ENCODE measurements around the gene GALNT18. TPM values are rescaled to one million over a fixed set of nuclear protein-coding genes. Genes with fewer than 3 reads are reported as not detected.

The GALNT18 gene
- total RNA-seq, 3 donors from 2014 or later = 2.2 to 3.4 (median 3.3) TPM

- peaks cover 4% of the 10 kb centered on the region for H3K9me3 Mint-ChIP-seq
- no peak for ATAC-seq
- H3K27me3 Mint-ChIP-seq (ENCODE audit: low read depth) = peaks cover 4% of the 10 kb centered on the region
- no peak overlapping the region for H3K4me3 Mint-ChIP-seq
- DNase-seq = no peak
- H3K36me3 Mint-ChIP-seq (ENCODE audit: insufficient read depth) = no peaks in the 10 kb centered on the region
- H3K4me1 Mint-ChIP-seq (ENCODE audit: low read depth) = no peaks in the 10 kb centered on the region
Observed at GRCh38 chr11:11531131-11531908, 90.5 kb downstream of the GALNT18 start.

DNA sequence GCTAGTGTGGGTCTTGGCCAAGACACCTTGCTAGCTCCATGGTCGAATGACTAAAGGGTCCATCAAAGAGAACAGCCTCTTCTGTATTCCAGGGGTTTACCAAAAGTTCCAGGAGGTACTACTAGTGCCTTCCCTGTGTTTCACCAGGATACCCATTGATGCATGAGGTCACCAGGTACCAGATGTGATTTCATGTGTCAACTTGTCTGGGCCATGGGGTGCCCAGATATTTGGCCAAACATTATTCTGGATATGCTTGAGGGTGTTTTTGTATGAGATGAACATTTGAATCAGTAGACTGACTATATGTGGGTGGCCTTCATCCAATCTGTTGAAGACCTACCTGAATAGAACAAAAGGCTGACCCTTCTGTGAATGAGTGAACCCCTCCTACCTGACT, 92.8 kb downstream of the GALNT18 start:
- ATAC-seq (no peak), DNase-seq (no peak)
- peaks cover 4% of the 10 kb centered on the region for H3K9me3 Mint-ChIP-seq
- no peaks in the 10 kb centered on the region for H3K4me1 Mint-ChIP-seq (ENCODE audit: low read depth)
- no peaks in the 10 kb centered on the region for H3K27me3 Mint-ChIP-seq (ENCODE audit: low read depth)
- no peaks in the 10 kb centered on the region for H3K36me3 Mint-ChIP-seq (ENCODE audit: insufficient read depth)
- no peak overlapping the region for H3K4me3 Mint-ChIP-seq

DNA sequence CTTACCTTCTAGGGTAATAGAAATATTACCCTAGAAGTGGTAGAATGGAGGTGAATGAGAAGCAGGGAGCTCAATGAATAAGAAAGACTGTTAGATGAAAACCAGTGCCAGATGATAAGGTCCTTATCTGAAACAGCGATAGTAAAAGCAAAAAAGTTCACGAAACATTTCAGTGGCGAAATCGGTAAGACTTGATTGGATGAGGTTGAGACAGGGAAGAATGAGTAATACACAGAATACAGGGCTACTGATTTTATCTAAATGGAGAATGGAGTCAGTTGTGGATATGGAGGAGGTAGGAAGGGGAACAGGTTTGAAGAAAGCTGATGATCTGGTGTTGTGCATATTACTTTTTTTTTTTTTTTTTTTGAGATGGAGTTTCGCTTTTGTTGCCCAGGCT, 96.5 kb downstream of the GALNT18 start:
- Mint-ChIP-seq H3K4me1 (ENCODE audit: low read depth) (no peaks in the 10 kb centered on the region), H3K9me3 (peaks cover 4% of the 10 kb centered on the region), H3K36me3 (ENCODE audit: insufficient read depth) (no peaks in the 10 kb centered on the region), H3K4me3 (no peak overlapping the region), H3K27me3 (ENCODE audit: low read depth) (no peaks in the 10 kb centered on the region)
- DNase-seq (no peak), ATAC-seq (no peak)

DNA sequence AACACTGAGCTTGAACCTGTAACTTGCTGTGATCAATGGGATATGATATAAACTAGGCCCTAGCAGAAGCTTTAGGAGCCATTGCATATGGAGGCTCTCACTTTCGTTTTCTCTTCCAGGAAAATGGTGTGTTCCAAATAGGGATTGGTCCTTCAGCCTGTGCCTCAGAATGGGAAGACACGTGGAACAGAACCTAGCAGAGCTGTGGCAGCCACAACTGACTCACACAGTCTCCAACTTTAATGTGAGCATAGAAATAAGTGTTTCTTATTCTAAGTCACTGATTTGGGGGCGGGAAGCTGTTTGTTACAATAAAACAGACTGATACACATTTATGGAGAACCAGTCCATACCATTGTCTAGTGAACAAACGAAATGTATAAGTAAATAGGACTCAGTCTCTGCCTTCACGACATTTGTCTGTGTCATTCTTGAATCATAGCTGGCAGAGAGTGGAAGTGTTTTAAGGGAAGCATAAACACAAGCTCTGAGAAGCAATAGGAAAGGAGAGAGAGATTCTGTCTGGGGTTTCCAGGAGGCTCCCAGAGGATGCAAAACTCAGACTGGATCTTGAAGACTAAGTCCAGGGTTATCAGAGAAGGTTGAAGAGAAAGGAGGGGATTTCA, 97.3 kb downstream of the GALNT18 start:
- Mint-ChIP-seq H3K36me3 (ENCODE audit: insufficient read depth) (no peaks in the 10 kb centered on the region), H3K9me3 (peaks cover 4% of the 10 kb centered on the region), H3K4me1 (ENCODE audit: low read depth) (no peaks in the 10 kb centered on the region), H3K4me3 (no peak overlapping the region), H3K27me3 (ENCODE audit: low read depth) (no peaks in the 10 kb centered on the region)
- no peak for DNase-seq
- no peak for ATAC-seq

- H3K4me1 Mint-ChIP-seq (ENCODE audit: low read depth) = no peaks in the 10 kb centered on the region
- H3K9me3 Mint-ChIP-seq = no peaks in the 10 kb centered on the region
- no peak overlapping the region for H3K4me3 Mint-ChIP-seq
- ATAC-seq (no peak), DNase-seq (no peak)
- H3K36me3 Mint-ChIP-seq (ENCODE audit: insufficient read depth) = no peaks in the 10 kb centered on the region
- no peaks in the 10 kb centered on the region for H3K27me3 Mint-ChIP-seq (ENCODE audit: low read depth)
Observed at GRCh38 chr11:11522591-11522990, 99.2 kb downstream of the GALNT18 start.

- Mint-ChIP-seq H3K4me3 (no peak overlapping the region), H3K9me3 (no peaks in the 10 kb centered on the region), H3K36me3 (ENCODE audit: insufficient read depth) (no peaks in the 10 kb centered on the region), H3K4me1 (ENCODE audit: low read depth) (no peaks in the 10 kb centered on the region), H3K27me3 (ENCODE audit: low read depth) (no peaks in the 10 kb centered on the region)
- DNase-seq (no peak), ATAC-seq (no peak)
Observed at GRCh38 chr11:11521306-11522002, 100.4 kb downstream of the GALNT18 start.

GRCh38 chr11:11520231-11521015, 101.4 kb downstream of the GALNT18 start:
- ATAC-seq (no peak), DNase-seq (no peak)
- Mint-ChIP-seq H3K4me1 (ENCODE audit: low read depth) (no peaks in the 10 kb centered on the region), H3K27me3 (ENCODE audit: low read depth) (no peaks in the 10 kb centered on the region), H3K4me3 (no peak overlapping the region), H3K9me3 (no peaks in the 10 kb centered on the region), H3K36me3 (ENCODE audit: insufficient read depth) (no peaks in the 10 kb centered on the region)

DNA sequence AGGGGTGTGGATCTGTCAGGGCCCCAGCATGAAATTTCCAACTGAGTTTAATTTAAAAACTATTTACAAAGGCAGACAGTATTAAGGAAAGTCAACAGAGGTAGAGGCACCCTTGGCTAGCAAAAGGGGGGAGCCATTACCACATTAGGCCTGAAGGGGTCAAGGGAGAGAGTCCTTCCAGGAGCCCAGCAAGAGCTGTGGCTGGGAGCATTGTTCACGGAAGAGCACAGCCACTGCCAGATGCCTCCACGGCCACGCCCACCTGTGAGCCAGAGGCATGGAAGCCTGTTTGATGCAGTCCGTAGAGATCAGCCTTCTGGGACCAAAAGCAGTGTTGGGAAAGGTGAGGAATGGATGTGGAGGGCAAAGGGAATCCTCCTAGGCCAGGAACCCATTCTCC, 102.6 kb downstream of the GALNT18 start:
- Mint-ChIP-seq H3K4me1 (ENCODE audit: low read depth) (no peaks in the 10 kb centered on the region), H3K9me3 (no peaks in the 10 kb centered on the region), H3K36me3 (ENCODE audit: insufficient read depth) (no peaks in the 10 kb centered on the region), H3K27me3 (ENCODE audit: low read depth) (no peaks in the 10 kb centered on the region), H3K4me3 (no peak overlapping the region)
- DNase-seq (no peak), ATAC-seq (no peak)

GRCh38 chr11:11514246-11514645, 107.6 kb downstream of the GALNT18 start:
- no peak for ATAC-seq
- no peak overlapping the region for H3K4me3 Mint-ChIP-seq
- no peak for DNase-seq
- H3K36me3 Mint-ChIP-seq (ENCODE audit: insufficient read depth) = no peaks in the 10 kb centered on the region
- no peaks in the 10 kb centered on the region for H3K4me1 Mint-ChIP-seq (ENCODE audit: low read depth)
- H3K9me3 Mint-ChIP-seq = no peaks in the 10 kb centered on the region
- H3K27me3 Mint-ChIP-seq (ENCODE audit: low read depth) = no peaks in the 10 kb centered on the region

- H3K9me3 Mint-ChIP-seq = no peaks in the 10 kb centered on the region
- ATAC-seq = no peak
- H3K4me1 Mint-ChIP-seq (ENCODE audit: low read depth) = no peaks in the 10 kb centered on the region
Observed at GRCh38 chr11:11513422-11513821, 108.4 kb downstream of the GALNT18 start.

GRCh38 chr11:11512929-11513328, 108.9 kb downstream of the GALNT18 start:
- no peaks in the 10 kb centered on the region for H3K4me1 Mint-ChIP-seq (ENCODE audit: low read depth)

More at GRCh38 chr11:11513422-11513821, 108.4 kb downstream of the GALNT18 start:
- H3K36me3 Mint-ChIP-seq (ENCODE audit: insufficient read depth) = no peaks in the 10 kb centered on the region
- no peak overlapping the region for H3K4me3 Mint-ChIP-seq
- no peaks in the 10 kb centered on the region for H3K27me3 Mint-ChIP-seq (ENCODE audit: low read depth)
- no peak for DNase-seq

DNA sequence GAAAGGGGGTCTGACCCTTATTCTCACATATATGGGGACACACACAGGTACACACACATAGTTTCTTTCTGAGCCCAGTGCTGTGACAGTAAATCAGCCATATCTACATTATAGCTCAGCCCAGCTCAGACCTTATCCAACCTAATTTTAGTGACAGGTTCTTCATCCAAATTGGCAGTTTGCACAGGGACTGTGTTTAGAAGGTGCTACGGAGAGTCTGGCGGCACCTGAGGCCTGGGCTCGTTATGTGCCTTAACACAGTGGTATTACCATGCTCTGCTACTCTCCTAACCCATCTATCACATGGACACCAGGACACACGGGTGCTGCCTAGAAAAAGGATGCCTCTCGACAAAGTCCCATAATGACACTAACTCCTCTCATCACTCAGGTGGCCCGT, 109.3 kb downstream of the GALNT18 start:
- H3K4me1 Mint-ChIP-seq (ENCODE audit: low read depth) = no peaks in the 10 kb centered on the region
- no peak overlapping the region for H3K4me3 Mint-ChIP-seq
- DNase-seq (no peak), ATAC-seq (no peak)
- no peaks in the 10 kb centered on the region for H3K27me3 Mint-ChIP-seq (ENCODE audit: low read depth)
- H3K36me3 Mint-ChIP-seq (ENCODE audit: insufficient read depth) = no peaks in the 10 kb centered on the region
- no peaks in the 10 kb centered on the region for H3K9me3 Mint-ChIP-seq

More at GRCh38 chr11:11512929-11513328, 108.9 kb downstream of the GALNT18 start:
- no peaks in the 10 kb centered on the region for H3K9me3 Mint-ChIP-seq
- ATAC-seq = no peak
- H3K27me3 Mint-ChIP-seq (ENCODE audit: low read depth) = no peaks in the 10 kb centered on the region
- DNase-seq = no peak
- H3K36me3 Mint-ChIP-seq (ENCODE audit: insufficient read depth) = no peaks in the 10 kb centered on the region
- H3K4me3 Mint-ChIP-seq = no peak overlapping the region

DNA sequence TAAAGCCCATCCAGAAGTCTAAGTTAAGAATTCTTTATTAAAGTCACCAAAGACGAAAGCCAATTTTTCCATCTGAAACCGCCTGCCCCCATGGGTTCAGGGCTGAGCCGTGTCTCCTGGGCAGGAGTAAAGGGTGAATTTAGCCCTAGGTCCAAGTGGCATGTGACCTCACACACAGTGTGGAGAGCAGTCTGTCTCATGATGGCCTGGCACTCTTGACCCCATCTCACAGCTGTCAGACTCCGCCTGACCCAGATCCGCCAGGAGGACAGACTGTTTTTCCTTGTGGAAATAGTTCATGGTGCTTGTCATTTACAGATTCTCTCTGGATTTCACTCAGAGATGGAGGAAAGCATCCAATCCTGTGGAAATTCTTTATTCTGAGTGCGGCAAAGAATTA, 109.7 kb downstream of the GALNT18 start:
- H3K4me3 Mint-ChIP-seq = no peak overlapping the region
- H3K9me3 Mint-ChIP-seq = no peaks in the 10 kb centered on the region
- DNase-seq (no peak), ATAC-seq (no peak)
- no peaks in the 10 kb centered on the region for H3K4me1 Mint-ChIP-seq (ENCODE audit: low read depth)
- H3K36me3 Mint-ChIP-seq (ENCODE audit: insufficient read depth) = no peaks in the 10 kb centered on the region
- no peaks in the 10 kb centered on the region for H3K27me3 Mint-ChIP-seq (ENCODE audit: low read depth)

- H3K4me1 Mint-ChIP-seq (ENCODE audit: low read depth) = no peaks in the 10 kb centered on the region
Observed at GRCh38 chr11:11510939-11511338, 110.9 kb downstream of the GALNT18 start.

More at GRCh38 chr11:11510939-11511338, 110.9 kb downstream of the GALNT18 start:
- Mint-ChIP-seq H3K27me3 (ENCODE audit: low read depth) (no peaks in the 10 kb centered on the region), H3K4me3 (no peak overlapping the region), H3K36me3 (ENCODE audit: insufficient read depth) (no peaks in the 10 kb centered on the region), H3K9me3 (no peaks in the 10 kb centered on the region)
- DNase-seq (no peak), ATAC-seq (no peak)
